NCI-H226 (cell line): ENCODE data around the gene PFN1.
A peak's percentile ranks its signal among the peaks of the same experiment; 100 is the strongest.
"Not testable (repeated sequence)": the region's sequence is repeated elsewhere in the genome, so short reads cannot be mapped to it uniquely, and the experiment has no call there.

Source experiments
- DNase-seq: peaks from one replicate; pipeline ENCODE4 v3.0.0-alpha.2; 2015

PFN1 gene

DNA sequence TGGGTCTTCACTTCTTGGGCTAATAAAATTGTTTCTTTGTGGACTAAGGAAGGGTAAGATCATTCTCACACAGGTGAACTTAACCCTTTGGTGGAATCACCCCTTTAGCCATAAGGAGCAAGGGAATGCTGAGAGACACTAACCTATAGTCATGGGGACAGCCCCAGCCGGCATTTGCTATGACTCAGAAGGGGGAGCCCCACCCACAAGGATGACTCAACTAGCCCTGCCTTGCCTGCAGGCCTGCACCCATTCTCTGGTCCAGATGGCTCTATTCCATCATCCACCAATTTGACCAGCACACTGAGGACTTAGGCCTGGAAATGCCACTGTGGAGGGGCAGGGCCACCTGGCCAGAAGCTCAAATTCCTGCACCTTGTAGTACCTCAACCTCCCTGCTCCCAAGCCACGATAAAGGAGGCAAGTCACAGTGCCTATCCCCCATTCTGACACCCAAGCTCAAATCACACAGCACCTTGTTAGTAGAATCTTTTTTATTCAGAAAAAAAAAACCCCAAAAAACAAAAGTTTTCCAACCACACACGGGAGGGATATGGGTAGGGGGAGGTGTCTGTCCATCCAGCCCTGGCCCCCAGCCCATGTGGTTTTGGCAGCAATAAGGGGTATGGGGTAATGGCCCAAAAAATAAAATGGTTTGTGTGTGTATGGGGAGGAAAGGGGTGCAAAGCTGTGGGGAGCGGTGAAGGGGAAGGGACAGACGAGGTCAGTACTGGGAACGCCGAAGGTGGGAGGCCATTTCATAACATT is 3.0 kb downstream of the PFN1 start:
- DNase-seq = peak; percentile 88

DNA sequence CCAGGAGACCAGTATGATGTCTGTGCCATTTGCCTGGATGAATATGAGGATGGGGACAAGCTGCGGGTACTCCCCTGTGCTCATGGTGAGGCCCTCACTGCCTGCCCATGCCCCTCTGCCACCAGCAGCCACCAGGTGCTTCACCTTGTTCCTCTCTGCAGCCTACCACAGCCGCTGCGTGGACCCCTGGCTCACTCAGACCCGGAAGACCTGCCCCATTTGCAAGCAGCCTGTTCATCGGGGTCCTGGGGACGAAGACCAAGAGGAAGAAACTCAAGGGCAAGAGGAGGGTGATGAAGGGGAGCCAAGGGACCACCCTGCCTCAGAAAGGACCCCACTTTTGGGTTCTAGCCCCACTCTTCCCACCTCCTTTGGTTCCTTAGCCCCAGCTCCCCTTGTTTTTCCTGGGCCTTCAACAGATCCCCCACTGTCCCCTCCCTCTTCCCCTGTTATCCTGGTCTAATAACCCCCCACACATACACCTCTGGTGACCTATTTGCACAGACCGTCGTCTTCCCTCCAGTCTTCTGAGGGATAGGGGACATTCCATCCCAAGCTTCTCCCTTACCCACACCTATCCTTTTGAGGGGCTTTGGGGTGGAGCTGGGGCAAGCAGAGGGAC is 3.7 kb downstream of the PFN1 start:
- no peak for DNase-seq

DNA sequence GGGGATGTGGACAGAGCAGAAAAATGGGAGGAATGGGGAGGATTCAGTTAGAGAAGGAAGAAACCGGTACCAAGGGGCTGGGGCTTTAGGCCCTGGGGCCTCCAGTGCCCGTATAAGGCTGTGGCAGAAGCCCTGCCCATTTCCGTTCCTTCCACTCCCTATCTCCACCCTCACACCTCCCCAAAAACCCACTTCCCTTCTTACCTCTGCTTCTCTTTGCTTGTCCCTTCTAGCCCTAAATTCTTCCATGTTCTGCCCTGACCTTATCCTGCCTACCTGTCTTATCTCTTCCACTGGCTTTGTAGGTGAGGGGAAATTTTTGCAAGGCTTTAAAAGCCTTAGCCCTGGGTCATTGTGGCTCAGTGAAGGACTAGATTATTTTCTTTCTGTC is 4.2 kb downstream of the PFN1 start:
- peak; percentile 81 for DNase-seq

GRCh38 chr17:4942760-4943508 is 5.4 kb downstream of the PFN1 start:
- no peak for DNase-seq

- DNase-seq = no peak
These were observed 7.1 kb downstream of the PFN1 start for GRCh38 chr17:4941319-4941610.

- DNase-seq = no peak
These were observed 7.6 kb downstream of the PFN1 start for GRCh38 chr17:4940555-4941318.

GRCh38 chr17:4939796-4940554 is 8.4 kb downstream of the PFN1 start, which contains the start of the genes RNF167 and SLC25A11:
Gene RNF167, plus strand, starts transcription at chr17:4940268. Its CDS starts 642 bp downstream, at chr17:4940910.
Gene SLC25A11, minus strand, starts transcription at chr17:4940046. Its CDS starts 136 bp downstream, at chr17:4939910.
- peak; percentile 98 for DNase-seq

DNA sequence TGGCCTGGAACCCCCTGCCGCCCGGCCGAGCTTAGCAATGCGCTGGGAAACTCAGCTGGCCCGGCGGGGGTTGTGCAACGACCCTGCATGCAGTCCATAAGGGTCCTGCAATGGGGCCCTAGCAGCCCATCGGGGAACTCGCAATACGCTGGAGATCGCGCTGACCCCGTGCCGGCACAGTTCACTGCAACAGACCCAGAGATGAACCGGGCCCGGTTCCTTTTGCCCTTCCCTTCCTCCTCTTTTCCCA is 8.9 kb downstream of the PFN1 start:
- DNase-seq = no peak

DNA sequence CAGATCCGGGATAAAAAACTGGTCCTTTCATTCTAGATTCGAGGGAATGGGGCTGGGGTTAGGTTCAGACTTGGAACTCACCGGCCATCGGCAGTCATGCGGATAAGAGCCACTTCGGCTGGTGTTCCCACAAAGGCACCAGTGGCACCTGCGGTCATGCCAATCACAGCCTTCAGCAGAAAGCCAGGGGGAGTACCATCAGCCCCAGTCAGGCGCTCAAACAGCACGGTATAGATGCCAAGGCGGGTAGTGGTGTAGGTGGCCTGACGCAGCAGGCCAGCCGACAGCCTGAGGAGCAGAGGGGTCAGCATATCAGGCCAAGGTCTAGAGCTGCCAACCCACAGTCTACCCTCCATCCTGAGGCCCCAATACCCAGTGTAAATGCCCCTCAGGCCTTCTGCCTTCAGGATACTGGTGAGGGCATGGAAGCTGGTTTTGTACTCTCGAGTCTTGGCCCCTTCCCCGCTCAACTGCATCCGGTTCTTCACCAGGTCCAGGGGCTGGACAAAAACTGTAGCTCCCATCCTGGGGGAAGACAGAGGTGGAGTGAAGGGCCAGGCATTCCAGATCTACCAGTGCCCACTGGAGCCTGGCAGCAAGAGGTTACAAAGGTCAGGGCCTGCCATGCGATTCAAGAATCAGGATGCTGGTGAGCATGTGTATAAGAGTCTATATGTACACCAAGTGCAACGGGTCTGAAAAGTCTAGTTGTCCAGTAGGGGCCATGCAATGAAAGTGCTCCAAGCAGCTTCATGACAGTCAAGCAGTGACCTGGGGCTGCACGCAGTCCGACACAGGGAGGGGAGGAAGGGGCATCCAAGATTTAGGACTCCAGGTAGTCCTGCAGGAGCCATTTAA is 9.4 kb downstream of the PFN1 start:
- DNase-seq = no peak

DNA sequence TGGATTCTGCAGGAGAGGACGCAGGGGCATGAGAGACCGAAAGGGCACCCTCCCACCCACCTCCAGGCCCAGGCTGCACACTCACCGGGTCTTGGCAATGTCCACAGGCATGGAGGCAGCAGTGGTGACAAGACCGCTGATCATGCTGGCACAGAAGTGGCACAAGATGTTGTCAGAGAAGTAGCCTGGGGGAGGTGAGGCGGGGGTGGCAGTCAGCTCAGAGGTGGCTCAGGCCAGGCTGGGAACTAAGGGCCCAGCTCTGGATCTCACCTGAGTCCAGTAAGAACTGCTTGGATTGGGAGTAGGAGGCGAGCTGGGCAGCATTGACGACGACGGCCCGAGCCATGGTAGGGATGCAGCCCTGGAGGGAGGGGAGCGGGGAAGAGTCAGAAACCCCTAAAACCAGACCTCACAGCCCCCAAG is 10.2 kb downstream of the PFN1 start:
- no peak for DNase-seq

GRCh38 chr17:4937553-4937952 is 10.8 kb downstream of the PFN1 start:
- DNase-seq = no peak

DNA sequence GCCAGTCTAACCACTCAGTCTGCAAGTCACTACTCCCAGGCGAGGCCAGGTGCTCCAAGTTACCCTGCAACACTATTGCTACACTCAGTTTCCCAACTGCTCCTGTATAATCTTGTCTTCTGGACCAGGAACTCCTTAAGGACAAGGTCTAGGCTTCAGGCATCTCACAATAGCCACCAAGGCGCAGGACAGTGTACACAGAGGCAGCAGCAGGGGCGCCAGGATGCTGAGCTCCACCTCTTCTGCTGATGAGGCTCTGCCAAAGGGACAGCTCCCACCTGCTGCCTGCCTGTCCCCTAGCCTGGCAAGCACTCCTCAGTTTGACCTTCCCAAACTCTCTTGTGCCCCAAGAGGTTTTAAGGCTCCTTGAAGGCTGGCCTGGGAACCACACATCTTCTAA is 11.9 kb downstream of the PFN1 start:
- no peak for DNase-seq

- no peak for DNase-seq
These were observed 12.7 kb downstream of the PFN1 start for GRCh38 chr17:4935650-4936049.

DNA sequence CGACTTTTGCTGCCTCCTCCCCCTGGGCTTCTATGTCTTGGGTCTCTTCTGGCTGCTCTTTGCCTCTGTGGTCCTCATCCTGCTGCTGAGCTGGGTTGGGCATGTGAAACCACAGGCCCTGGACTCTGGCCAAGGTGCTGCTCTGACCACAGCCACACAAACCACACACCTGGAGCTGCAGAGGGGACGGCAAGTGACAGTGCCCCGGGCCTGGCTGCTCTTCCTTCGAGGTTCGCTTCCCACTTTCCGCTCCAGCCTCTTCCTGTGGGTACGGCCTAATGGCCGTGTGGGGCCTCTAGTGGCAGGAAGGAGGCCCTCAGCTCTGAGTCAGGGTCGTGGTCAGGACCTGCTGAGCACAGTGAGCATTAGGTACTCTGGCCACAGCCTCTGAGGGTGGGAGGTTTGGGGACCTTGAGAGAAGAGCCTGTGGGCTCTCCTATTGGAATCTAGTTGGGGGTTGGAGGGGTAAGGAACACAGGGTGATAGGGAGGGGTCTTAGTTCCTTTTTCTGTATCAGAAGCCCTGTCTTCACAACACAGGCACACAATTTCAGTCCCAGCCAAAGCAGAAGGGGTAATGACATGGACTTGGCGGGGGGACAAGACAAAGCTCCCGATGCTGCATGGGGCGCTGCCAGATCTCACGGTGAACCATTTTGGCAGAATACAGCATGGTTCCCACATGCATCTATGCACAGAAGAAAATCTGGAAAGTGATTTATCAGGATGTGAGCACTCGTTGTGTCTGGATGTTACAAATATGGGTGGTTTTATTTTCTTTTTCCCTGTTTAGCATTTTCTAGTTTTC is 14.0 kb downstream of the PFN1 start:
- DNase-seq = peak; percentile 58

DNA sequence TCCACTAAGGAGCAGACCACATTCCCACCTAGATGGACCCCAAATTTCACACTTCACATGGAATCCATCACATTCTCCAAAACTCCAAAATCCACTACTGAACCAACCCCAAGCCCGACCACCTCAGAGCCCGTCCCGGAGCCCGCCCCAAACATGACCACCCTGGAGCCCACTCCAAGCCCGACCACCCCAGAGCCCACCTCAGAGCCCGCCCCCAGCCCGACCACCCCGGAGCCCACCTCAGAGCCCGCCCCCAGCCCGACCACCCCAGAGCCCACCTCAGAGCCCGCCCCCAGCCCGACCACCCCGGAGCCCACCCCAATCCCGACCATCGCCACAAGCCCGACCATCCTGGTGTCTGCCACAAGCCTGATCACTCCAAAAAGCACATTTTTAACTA is 14.7 kb downstream of the PFN1 start:
- no peak for DNase-seq

GRCh38 chr17:4932756-4933155 is 15.6 kb downstream of the PFN1 start:
- no peak for DNase-seq

DNA sequence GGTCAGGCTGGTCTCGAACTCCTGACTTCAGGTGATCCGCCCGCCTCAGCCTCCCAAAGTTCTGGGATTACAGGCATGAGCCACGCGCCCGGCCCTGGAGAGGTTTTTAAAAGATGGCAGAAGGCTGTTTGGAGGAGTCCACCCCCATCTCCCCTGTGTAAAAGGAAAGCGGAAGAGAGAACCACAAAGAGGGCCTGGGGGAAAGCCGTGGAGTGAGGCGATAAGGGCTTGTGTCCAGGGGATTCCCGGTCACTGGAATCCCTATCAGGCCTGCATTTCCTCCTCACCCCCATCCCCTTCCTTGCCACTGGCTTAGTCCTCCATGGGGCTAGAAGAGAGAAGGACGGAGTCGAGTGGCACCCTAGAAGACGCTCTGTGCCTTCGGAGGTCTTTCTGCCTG is 16.4 kb downstream of the PFN1 start, which contains the start of gene GP1BA:
GP1BA (plus strand) TSS at position 315 of the 400 bp plus-strand sequence. CDS start 328 bp downstream, outside the sequence.
- DNase-seq = no peak

DNA sequence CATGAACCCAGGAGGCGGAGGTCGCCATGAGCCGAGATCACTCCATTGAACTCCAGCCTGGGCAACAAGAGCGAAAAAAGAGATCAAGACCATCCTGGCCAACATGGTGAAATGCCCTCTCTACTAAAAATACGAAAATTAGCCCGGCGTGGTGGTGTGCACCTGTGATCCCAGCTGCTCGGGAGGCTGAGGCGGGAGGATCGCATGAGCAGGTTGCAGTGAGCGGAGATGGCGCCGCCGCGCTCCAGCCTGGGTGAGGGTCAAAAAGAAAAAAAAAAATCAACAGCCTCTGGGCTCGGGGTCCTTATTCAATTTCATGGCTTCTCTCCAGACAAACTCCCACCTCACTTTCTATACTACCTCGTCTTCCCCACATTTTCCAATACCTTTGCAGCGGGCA is 19.4 kb downstream of the PFN1 start:
- DNase-seq = no peak

DNA sequence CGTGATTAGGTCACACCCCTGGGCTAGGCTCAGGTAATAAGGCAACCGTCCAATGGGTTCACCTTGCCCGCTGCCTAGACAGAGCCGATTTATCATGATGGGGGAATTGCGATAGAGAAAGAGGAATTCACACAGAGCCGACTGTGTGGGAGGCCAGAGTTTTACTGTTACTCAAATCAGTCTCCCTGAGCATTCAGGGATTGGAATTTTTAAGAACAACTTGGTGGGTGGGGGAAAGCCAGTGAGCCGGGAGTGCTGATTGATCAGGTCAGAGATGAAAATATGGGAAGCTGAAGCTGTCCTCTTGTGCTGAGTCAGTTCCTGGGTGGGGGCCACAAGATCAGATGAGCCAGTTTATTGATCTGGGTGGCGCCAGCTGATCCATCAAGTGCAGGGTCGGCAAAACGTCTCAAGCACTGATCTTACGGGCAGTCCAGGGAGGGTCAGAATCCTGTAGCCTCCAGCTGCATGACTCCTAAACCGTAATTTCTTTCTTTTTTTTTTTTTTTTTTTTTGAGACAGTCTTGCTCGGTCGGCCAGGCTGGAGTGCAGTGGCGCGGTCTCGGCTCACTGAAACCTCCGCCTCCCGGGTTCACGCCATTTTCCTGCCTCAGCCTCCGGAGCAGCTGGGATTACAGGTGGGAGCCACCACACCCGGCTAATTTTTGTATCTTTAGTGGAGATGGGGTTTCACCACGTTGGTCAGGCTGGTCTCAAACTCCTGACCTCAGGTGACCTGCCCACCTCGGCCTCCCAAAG is 21.6 kb downstream of the PFN1 start:
- DNase-seq = not testable (repeated sequence)

- DNase-seq = no peak
These were observed 27.0 kb downstream of the PFN1 start for GRCh38 chr17:4921320-4921719.
